Trophoblast cell (in vitro differentiated cells and primary cell): ENCODE results near the gene ACP1.

Experiments
- DNase-seq, 2 donors: peaks; one replicate each; pipeline ENCODE4 v3.0.0-alpha.2; 2016
- H2AFZ ChIP-seq: 2 replicates; pipeline ENCODE4 v1.6.1; 2013; ENCODE audit warnings: low read length, moderate library complexity, mild to moderate bottlenecking; ENCODE audit not compliant: insufficient read depth, poor library complexity
- H2AK5ac ChIP-seq: 2 replicates; pipeline ENCODE4 v1.6.1; 2013; ENCODE audit warnings: mild to moderate bottlenecking, low read length
- H2BK120ac ChIP-seq: 2 replicates; pipeline ENCODE4 v1.6.1; 2013; ENCODE audit warnings: low read length, mild to moderate bottlenecking, moderate library complexity; ENCODE audit not compliant: insufficient read depth, poor library complexity
- H2BK12ac ChIP-seq: 2 replicates; pipeline ENCODE4 v1.6.1; 2013; ENCODE audit warnings: mild to moderate bottlenecking, low read length, moderate library complexity
- H2BK5ac ChIP-seq: 2 replicates; pipeline ENCODE4 v1.6.1; 2013; ENCODE audit warnings: low read length, low read depth, moderate library complexity, mild to moderate bottlenecking; ENCODE audit not compliant: poor library complexity
- H3K14ac ChIP-seq: 2 replicates; pipeline ENCODE4 v1.6.1; 2013; ENCODE audit warnings: mild to moderate bottlenecking, low read length
- H3K18ac ChIP-seq: 2 replicates; pipeline ENCODE4 v1.6.1; 2013; ENCODE audit warnings: mild to moderate bottlenecking, low read length
- H3K23ac ChIP-seq: 2 replicates; pipeline ENCODE4 v1.6.1; 2013; ENCODE audit warnings: low read length
- H3K27ac ChIP-seq: 2 replicates; pipeline ENCODE4 v1.5.1; 2013; ENCODE audit warnings: low read depth, mild to moderate bottlenecking, inconsistent platforms, low read length, moderate library complexity
- H3K27me3 ChIP-seq: 2 replicates; pipeline ENCODE4 v1.6.1; 2013; ENCODE audit warnings: inconsistent platforms, mild to moderate bottlenecking, low read length, moderate library complexity; ENCODE audit not compliant: insufficient read depth
- H3K36me3 ChIP-seq, 2 experiments: 1 replicate in 1 of 2; 2 replicates in 1 of 2; pipeline ENCODE4 v1.6.1; 2013; ENCODE audit warnings: low read length in 2 of 2, mild to moderate bottlenecking in 2 of 2, moderate library complexity in 1 of 2; ENCODE audit not compliant: insufficient read depth in 2 of 2, control insufficient read depth in 1 of 2
- H3K4ac ChIP-seq: 2 replicates; pipeline ENCODE4 v1.6.1; 2013; ENCODE audit warnings: low read depth, mild to moderate bottlenecking, low read length, moderate library complexity
- H3K4me1 ChIP-seq, 2 experiments: 1 replicate in 1 of 2; 2 replicates in 1 of 2; pipeline ENCODE4 v1.6.1; 2013; ENCODE audit warnings: low read length in 2 of 2, mild to moderate bottlenecking in 2 of 2, moderate library complexity in 1 of 2; ENCODE audit not compliant: insufficient read depth in 2 of 2, control insufficient read depth in 1 of 2
- H3K4me2 ChIP-seq: 2 replicates; pipeline ENCODE4 v1.6.1; 2013; ENCODE audit warnings: inconsistent platforms, mild to moderate bottlenecking, low read length, moderate library complexity
- H3K4me3 ChIP-seq: 2 replicates; pipeline ENCODE4 v1.5.1; 2013; ENCODE audit warnings: mild to moderate bottlenecking, low read depth, low read length, inconsistent platforms
- H3K79me1 ChIP-seq: one replicate; pipeline ENCODE4 v1.6.1; 2013; ENCODE audit warnings: low read length
- H3K79me2 ChIP-seq: 2 replicates; pipeline ENCODE4 v1.6.1; 2013; ENCODE audit warnings: low read length, mild to moderate bottlenecking; ENCODE audit not compliant: control insufficient read depth, insufficient read depth, poor library complexity
- H3K9ac ChIP-seq: 2 replicates; pipeline ENCODE4 v1.6.1; 2013; ENCODE audit warnings: mild to moderate bottlenecking, low read length
- H3K9me3 ChIP-seq: 2 replicates; pipeline ENCODE4 v1.6.1; 2013; ENCODE audit warnings: low read depth, mild to moderate bottlenecking, control low read depth, inconsistent platforms, low read length; ENCODE audit not compliant: insufficient read depth
- H4K12ac ChIP-seq: 2 replicates; pipeline ENCODE4 v1.6.1; 2013; ENCODE audit warnings: low read depth, mild to moderate bottlenecking, low read length, moderate library complexity
- H4K8ac ChIP-seq: 2 replicates; pipeline ENCODE4 v1.6.1; 2013; ENCODE audit warnings: low read depth, mild to moderate bottlenecking, low read length, moderate library complexity
- H4K91ac ChIP-seq: one replicate; pipeline ENCODE4 v1.6.1; 2013; ENCODE audit warnings: low read depth, mild to moderate bottlenecking, low read length, moderate library complexity
- WGBS: extraction: QIAGEN DNeasy Blood & Tissue Kit; methylation state at CpG from one replicate; pipeline ENCODE4 v1.1.7; 2013; ENCODE audit warnings: missing lambda C conversion rate; ENCODE audit not compliant: insufficient read length, insufficient coverage; ENCODE audit errors: extremely low coverage; 5-methylcytosine and 5-hydroxymethylcytosine counted together

ACP1 gene

DNA sequence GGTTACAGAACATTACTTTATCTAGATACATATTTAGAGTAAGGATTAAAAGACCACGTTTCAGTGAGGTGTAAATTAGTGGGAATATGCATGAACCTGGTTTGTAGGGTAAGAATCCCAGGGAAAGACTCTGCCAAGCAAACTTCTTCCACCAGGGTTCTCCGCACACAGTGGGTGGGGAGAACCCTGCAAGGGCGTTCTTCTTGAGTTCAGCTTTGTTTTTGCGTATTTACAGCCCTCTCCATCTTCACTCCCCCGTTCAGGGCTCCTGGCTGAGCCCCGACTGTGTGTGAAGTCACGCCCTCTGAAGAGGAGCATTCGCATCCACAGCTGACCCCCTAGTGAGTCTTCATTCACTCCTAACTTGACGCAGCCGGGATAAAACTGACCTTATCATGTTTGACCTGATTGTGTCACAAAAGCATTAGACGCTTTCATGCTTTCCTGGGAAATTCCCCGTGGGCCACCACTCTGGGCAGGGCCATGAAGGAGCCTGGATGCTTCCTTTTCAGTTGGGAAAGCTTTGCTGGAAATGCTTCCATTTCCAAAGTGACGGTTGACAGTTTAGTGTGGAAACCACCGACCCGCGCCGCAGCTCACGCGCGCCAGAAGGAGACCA lies 22.1 kb downstream of the ACP1 start:
- no peak overlapping the region for H3K4ac ChIP-seq
- H3K27me3 ChIP-seq, result peaks cover 28% of the 10 kb centered on the region
- peak overlapping the region; percentile 70 for H3K4me2 ChIP-seq

DNA sequence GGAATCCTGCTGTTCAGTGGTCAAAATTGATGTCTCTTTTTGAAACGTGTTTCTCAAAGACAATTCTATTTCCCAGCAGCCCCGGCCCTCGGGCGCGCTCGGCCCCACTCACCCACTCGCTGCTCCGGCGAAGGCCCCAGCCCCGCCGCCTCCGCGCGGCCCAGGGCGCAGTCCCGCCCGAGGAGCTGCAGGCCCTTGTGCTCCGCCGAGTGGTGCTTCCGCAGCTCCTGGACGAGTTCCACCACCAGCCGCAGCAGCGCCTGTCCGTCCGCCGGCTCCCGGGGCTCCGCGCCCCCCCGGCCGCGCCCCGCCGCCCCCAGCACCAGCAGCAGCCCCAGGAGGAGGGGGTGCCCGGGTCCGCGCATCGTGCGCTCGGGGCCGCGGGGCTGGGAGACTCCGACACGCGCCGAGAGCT lies 22.7 kb downstream of the ACP1 start:
- no CpG with 5 or more reads among the region's 46 CpGs for WGBS
- H2AFZ ChIP-seq, result no peak overlapping the region

More for the DNA sequence above, 22.1 kb downstream of the ACP1 start:
- no peak overlapping the region for H4K91ac ChIP-seq
- no peak overlapping the region for H4K12ac ChIP-seq
- H3K14ac ChIP-seq, result no peak overlapping the region
- no peak overlapping the region for H2BK12ac ChIP-seq
- H3K36me3 ChIP-seq, result peaks cover 6 to 8% of the 10 kb centered on the region in 2 experiments
- peak overlapping the region; percentile 18 for H3K4me3 ChIP-seq
- no peaks in the 10 kb centered on the region for H3K79me1 ChIP-seq
- H3K4me1 ChIP-seq, result peaks cover 10 to 11% of the 10 kb centered on the region in 2 experiments
- peaks cover 2% of the 10 kb centered on the region for H3K9me3 ChIP-seq
- H4K8ac ChIP-seq, result no peak overlapping the region
- no peak overlapping the region for H3K27ac ChIP-seq
- H3K9ac ChIP-seq, result peak overlapping the region; percentile 33
- no peak overlapping the region for H2AK5ac ChIP-seq
- H2BK5ac ChIP-seq, result no peak overlapping the region
- no peaks in the 10 kb centered on the region for H3K79me2 ChIP-seq
- DNase-seq, result no peak
- no peak overlapping the region for H3K23ac ChIP-seq
- no peak overlapping the region for H2BK120ac ChIP-seq
- no CpG with 5 or more reads among the region's 20 CpGs for WGBS
- H3K18ac ChIP-seq, result no peak overlapping the region
- H2AFZ ChIP-seq, result no peak overlapping the region

DNA sequence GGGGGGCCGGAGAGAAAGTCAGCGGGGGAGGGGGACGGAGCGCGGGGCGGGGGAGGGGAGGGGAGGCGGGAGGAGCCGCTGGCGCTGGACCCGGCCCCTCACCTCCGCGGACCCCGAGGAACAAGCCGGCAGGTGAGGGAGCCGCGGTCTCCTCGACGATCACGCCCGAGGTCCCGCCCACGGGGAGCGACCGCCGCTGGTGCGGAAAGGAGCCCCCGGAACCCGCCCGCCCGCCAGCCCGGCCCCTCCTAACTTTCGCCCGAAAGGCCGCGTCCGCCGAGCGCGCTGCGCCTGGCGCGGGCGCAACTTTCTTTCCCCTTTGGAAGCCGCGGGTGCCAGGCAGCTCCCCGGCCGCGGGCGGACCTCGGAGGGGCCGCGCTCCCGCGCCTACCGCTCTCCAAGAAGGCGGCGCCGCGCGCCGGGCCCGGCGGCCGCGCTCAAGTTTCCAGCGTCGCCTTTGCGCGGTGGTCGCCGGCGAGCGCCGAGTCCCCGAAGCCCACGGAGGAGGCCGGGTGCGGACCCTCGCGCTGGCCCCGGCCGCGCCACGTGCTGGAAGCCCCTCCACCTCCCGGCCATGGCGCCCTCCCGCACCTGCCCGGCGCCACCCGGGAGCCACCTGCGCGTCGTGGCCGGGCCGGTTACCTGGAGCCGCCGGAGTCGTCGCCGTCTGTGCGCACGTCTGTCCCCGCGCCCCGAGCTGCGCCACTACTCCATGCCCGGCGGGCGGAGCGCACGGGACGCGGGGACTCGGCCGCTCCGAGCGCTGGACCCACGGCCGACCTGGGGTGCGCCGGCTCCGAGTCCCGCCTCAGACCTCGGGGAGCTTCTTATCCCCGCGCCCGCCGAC lies 23.4 kb downstream of the ACP1 start, which contains the start of gene ALKAL2:
Gene ALKAL2 (minus strand): TSS at position 181 of the 847 bp plus-strand sequence. CDS start 256 bp downstream, outside the sequence.
- H3K4me3 ChIP-seq, result peak within 1 kb of the TSS; percentile 65

More for the DNA sequence above, 22.7 kb downstream of the ACP1 start:
- Histone ChIP-seq H2BK12ac (no peak overlapping the region), H3K27ac (no peak overlapping the region), H3K18ac (no peak overlapping the region), H2BK5ac (no peak overlapping the region), H3K79me1 (no peaks in the 10 kb centered on the region), H2BK120ac (no peak overlapping the region), H3K9me3 (peaks cover 2% of the 10 kb centered on the region), H4K12ac (no peak overlapping the region), H3K36me3 (peaks cover 4% of the 10 kb centered on the region in 2 experiments), H3K9ac (no peak overlapping the region), H3K23ac (no peak overlapping the region), H3K27me3 (peaks cover 28% of the 10 kb centered on the region), H2AK5ac (no peak overlapping the region), H3K14ac (no peak overlapping the region), H3K4ac (no peak overlapping the region), H3K4me3 (peak overlapping the region; percentile 65), H4K91ac (no peak overlapping the region), H3K79me2 (no peaks in the 10 kb centered on the region), H4K8ac (no peak overlapping the region), H3K4me2 (peak overlapping the region; percentile 70), H3K4me1 (peaks cover 10 to 11% of the 10 kb centered on the region in 2 experiments)
- no peak for DNase-seq

DNA sequence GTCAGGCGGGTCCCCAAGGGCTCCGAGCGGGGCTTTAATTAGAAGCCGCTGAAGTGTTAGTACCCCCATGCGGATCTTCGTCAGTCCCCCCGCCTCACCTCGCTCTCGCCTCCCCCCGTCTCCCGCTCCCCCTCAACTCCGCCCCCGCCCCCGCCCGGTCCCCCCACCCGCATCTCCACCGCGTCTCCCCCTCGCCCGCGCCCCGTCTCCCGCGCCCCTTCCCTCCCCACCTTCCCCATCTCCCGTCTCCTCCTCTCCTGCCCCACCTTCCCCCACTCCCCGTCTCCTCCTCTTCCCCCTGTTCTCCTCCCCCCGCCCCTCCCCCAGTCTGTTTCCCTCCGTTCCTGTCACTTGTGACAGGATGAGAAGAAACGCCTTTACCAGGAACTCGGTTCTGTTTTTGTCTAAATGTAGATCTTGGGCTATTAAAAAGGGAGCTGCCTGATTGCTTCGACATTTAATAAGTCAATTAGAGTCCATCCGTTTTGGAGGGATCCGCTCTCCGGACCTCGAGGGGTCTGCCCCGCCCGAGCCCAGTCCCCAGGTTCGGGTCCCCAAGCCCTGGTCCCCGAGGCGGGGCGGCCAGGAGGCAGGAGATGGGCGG lies 24.1 kb downstream of the ACP1 start:
- Histone ChIP-seq H3K27ac (no peak overlapping the region), H3K4me1 (peaks cover 10 to 11% of the 10 kb centered on the region in 2 experiments), H2AK5ac (no peak overlapping the region), H2BK120ac (no peak overlapping the region), H4K8ac (no peak overlapping the region), H3K9me3 (no peaks in the 10 kb centered on the region), H3K9ac (no peak overlapping the region), H3K4me3 (no peak overlapping the region), H4K91ac (no peak overlapping the region), H3K4ac (no peak overlapping the region), H3K27me3 (peaks cover 28% of the 10 kb centered on the region), H3K4me2 (peak overlapping the region; percentile 80), H3K36me3 (no peaks in the 10 kb centered on the region), H2BK12ac (no peak overlapping the region), H3K14ac (no peak overlapping the region), H3K23ac (no peak overlapping the region), H2BK5ac (no peak overlapping the region), H3K79me1 (no peaks in the 10 kb centered on the region), H2AFZ (no peak overlapping the region), H3K18ac (no peak overlapping the region), H4K12ac (no peak overlapping the region), H3K79me2 (no peaks in the 10 kb centered on the region)
- no CpG with 5 or more reads among the region's 42 CpGs for WGBS
- no peak for DNase-seq

More for the DNA sequence above, 23.4 kb downstream of the ACP1 start, which contains the start of gene ALKAL2:
- H2AFZ ChIP-seq, result no peak within 1 kb of the TSS
- H2BK12ac ChIP-seq, result no peak within 1 kb of the TSS
- no peak within 1 kb of the TSS for H3K18ac ChIP-seq
- H4K8ac ChIP-seq, result no peak within 1 kb of the TSS
- H3K4me1 ChIP-seq, result peaks cover 10 to 11% of the 10 kb centered on the region in 2 experiments
- H3K14ac ChIP-seq, result no peak within 1 kb of the TSS
- no peak within 1 kb of the TSS for H4K12ac ChIP-seq
- H2BK5ac ChIP-seq, result no peak within 1 kb of the TSS
- no CpG with 5 or more reads among the region's 128 CpGs for WGBS
- H2AK5ac ChIP-seq, result no peak within 1 kb of the TSS
- peaks cover 28% of the 10 kb centered on the region for H3K27me3 ChIP-seq
- DNase-seq, result no peak
- no peak within 1 kb of the TSS for H3K27ac ChIP-seq
- no peak within 1 kb of the TSS for H3K23ac ChIP-seq
- H3K9me3 ChIP-seq, result no peaks in the 10 kb centered on the region
- H3K79me2 ChIP-seq, result no peaks in the 10 kb centered on the region
- H3K4ac ChIP-seq, result no peak within 1 kb of the TSS
- H4K91ac ChIP-seq, result no peak within 1 kb of the TSS
- H3K79me1 ChIP-seq, result no peaks in the 10 kb centered on the region
- H3K4me2 ChIP-seq, result peak within 1 kb of the TSS; percentile 80
- H3K36me3 ChIP-seq, result peaks cover 4% of the 10 kb centered on the region in 2 experiments
- no peak within 1 kb of the TSS for H2BK120ac ChIP-seq
- H3K9ac ChIP-seq, result no peak within 1 kb of the TSS
